A172 (cell line): ENCODE measurements around the gene POLA1. TPM values are rescaled to one million over a fixed set of nuclear protein-coding genes. Genes with fewer than 3 reads are reported as not detected.
A peak's percentile ranks its signal among the peaks of the same experiment; 100 is the strongest.
"Not testable (repeated sequence)": the region's sequence is repeated elsewhere in the genome, so short reads cannot be mapped to it uniquely, and the experiment has no call there.

Source experiments
- DNase-seq: peaks from one replicate; pipeline ENCODE4 v3.0.0-alpha.2; 2015; ENCODE audit warnings: low spot score
- total RNA-seq: library from RNA; depleted of rRNA; stranded (reverse); fragments of >200 nt; shearing (Covaris generic); gene quantifications from 2 replicates; pipeline ENCODE4 v1.2.3, GENCODE V29; 2014

POLA1 gene
- total RNA-seq, 1 experiment from 2014 or later = 34.1 TPM

GRCh38 chrX:24799565-24799964, 105.8 kb downstream of the POLA1 start:
- DNase-seq = no peak

GRCh38 chrX:24805201-24805600, 111.5 kb downstream of the POLA1 start:
- no peak for DNase-seq

GRCh38 chrX:24819807-24820206, 126.1 kb downstream of the POLA1 start:
- not testable (repeated sequence) for DNase-seq

- DNase-seq = no peak
These were observed 134.4 kb downstream of the POLA1 start for GRCh38 chrX:24828147-24828546.

- DNase-seq = no peak
These were observed 134.9 kb downstream of the POLA1 start for GRCh38 chrX:24828600-24828999.

GRCh38 chrX:24833695-24834094, 140.0 kb downstream of the POLA1 start:
- no peak for DNase-seq

GRCh38 chrX:24837966-24838365, 144.2 kb downstream of the POLA1 start:
- no peak for DNase-seq

GRCh38 chrX:24838629-24839028, 144.9 kb downstream of the POLA1 start:
- DNase-seq = peak; percentile 38

- no peak for DNase-seq
These were observed 145.6 kb downstream of the POLA1 start for GRCh38 chrX:24839331-24839730.

GRCh38 chrX:24842486-24842885, 148.8 kb downstream of the POLA1 start:
- no peak for DNase-seq

- no peak for DNase-seq
These were observed 152.9 kb downstream of the POLA1 start for GRCh38 chrX:24846550-24847150.

GRCh38 chrX:24851289-24851688, 157.6 kb downstream of the POLA1 start:
- no peak for DNase-seq

GRCh38 chrX:24851780-24852179, 158.1 kb downstream of the POLA1 start:
- DNase-seq = no peak

GRCh38 chrX:24858004-24858746, 164.5 kb downstream of the POLA1 start:
- no peak for DNase-seq

- no peak for DNase-seq
These were observed 165.6 kb downstream of the POLA1 start for GRCh38 chrX:24859211-24859841.

GRCh38 chrX:24860140-24860539, 166.4 kb downstream of the POLA1 start:
- DNase-seq = no peak

GRCh38 chrX:24862343-24862742, 168.6 kb downstream of the POLA1 start:
- no peak for DNase-seq

GRCh38 chrX:24863779-24864178, 170.1 kb downstream of the POLA1 start:
- not testable (repeated sequence) for DNase-seq

- peak; percentile 70 for DNase-seq
These were observed 176.4 kb downstream of the POLA1 start for GRCh38 chrX:24870143-24870542.

GRCh38 chrX:24874604-24875247, 181.0 kb downstream of the POLA1 start:
- no peak for DNase-seq

- DNase-seq = no peak
These were observed 183.0 kb downstream of the POLA1 start for GRCh38 chrX:24876530-24877287.

- no peak for DNase-seq
These were observed 183.6 kb downstream of the POLA1 start for GRCh38 chrX:24877288-24877664.
